ENCODE data around the gene SNTA1. TPM values are rescaled to one million over a fixed set of nuclear protein-coding genes. Genes with fewer than 3 reads are reported as not detected.

SNTA1 gene
- total and polyA plus RNA-seq, 2 of the 13 experiments (the other 11 are each of a cell fraction or from before 2014, with no cell fraction given), result 16.4 to 18.3 TPM

DNA sequence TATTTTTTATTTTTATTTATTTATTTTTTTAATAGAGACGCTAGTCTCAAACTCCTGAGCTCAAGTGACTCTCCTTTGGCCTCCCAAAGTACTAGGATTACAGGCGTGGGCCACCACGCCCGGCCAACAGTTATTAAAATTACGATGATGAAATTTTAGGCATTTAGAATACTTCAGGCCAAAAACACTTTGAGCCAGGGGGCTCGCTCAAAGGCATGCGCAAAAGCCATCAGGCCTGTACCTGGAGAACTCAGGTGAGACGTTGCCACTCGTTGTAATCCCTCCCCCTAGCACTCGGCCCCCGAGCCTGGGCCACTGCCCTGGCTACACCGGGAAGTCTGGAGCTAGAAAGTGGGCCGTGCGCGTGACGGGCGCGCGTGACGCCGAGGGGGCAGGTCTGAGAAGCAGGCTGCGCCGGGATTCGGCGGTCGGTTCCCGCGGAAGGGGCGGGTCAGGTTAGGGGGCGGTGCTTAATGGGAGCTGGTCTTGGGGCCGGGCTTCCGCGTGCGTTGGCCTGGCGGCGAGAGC lies 46.0 kb upstream of the SNTA1 start (continued):
- no peak for TF ChIP-seq ATM (IDR thresholded peaks at IDR 0.05; ENCODE audit: borderline replicate concordance)
- TF ChIP-seq, protein P1, sequence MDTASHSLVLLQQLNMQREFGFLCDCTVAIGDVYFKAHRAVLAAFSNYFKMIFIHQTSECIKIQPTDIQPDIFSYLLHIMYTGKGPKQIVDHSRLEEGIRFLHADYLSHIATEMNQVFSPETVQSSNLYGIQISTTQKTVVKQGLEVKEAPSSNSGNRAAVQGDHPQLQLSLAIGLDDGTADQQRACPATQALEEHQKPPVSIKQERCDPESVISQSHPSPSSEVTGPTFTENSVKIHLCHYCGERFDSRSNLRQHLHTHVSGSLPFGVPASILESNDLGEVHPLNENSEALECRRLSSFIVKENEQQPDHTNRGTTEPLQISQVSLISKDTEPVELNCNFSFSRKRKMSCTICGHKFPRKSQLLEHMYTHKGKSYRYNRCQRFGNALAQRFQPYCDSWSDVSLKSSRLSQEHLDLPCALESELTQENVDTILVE (CRISPR knock-in tag; IDR thresholded peaks at IDR 0.05), result peak; percentile 90
- no peak for TF ChIP-seq NR2F1 (CRISPR knock-in tag; IDR thresholded peaks at IDR 0.05)
- peak; percentile 71 for TF ChIP-seq CBFB (CRISPR knock-in tag; IDR thresholded peaks at IDR 0.05)
- TF ChIP-seq, protein P2, sequence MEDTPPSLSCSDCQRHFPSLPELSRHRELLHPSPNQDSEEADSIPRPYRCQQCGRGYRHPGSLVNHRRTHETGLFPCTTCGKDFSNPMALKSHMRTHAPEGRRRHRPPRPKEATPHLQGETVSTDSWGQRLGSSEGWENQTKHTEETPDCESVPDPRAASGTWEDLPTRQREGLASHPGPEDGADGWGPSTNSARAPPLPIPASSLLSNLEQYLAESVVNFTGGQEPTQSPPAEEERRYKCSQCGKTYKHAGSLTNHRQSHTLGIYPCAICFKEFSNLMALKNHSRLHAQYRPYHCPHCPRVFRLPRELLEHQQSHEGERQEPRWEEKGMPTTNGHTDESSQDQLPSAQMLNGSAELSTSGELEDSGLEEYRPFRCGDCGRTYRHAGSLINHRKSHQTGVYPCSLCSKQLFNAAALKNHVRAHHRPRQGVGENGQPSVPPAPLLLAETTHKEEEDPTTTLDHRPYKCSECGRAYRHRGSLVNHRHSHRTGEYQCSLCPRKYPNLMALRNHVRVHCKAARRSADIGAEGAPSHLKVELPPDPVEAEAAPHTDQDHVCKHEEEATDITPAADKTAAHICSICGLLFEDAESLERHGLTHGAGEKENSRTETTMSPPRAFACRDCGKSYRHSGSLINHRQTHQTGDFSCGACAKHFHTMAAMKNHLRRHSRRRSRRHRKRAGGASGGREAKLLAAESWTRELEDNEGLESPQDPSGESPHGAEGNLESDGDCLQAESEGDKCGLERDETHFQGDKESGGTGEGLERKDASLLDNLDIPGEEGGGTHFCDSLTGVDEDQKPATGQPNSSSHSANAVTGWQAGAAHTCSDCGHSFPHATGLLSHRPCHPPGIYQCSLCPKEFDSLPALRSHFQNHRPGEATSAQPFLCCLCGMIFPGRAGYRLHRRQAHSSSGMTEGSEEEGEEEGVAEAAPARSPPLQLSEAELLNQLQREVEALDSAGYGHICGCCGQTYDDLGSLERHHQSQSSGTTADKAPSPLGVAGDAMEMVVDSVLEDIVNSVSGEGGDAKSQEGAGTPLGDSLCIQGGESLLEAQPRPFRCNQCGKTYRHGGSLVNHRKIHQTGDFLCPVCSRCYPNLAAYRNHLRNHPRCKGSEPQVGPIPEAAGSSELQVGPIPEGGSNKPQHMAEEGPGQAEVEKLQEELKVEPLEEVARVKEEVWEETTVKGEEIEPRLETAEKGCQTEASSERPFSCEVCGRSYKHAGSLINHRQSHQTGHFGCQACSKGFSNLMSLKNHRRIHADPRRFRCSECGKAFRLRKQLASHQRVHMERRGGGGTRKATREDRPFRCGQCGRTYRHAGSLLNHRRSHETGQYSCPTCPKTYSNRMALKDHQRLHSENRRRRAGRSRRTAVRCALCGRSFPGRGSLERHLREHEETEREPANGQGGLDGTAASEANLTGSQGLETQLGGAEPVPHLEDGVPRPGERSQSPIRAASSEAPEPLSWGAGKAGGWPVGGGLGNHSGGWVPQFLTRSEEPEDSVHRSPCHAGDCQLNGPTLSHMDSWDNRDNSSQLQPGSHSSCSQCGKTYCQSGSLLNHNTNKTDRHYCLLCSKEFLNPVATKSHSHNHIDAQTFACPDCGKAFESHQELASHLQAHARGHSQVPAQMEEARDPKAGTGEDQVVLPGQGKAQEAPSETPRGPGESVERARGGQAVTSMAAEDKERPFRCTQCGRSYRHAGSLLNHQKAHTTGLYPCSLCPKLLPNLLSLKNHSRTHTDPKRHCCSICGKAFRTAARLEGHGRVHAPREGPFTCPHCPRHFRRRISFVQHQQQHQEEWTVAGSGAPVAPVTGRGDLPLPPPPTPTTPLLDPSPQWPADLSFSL (CRISPR knock-in tag; IDR thresholded peaks at IDR 0.05), result no peak
- TF ChIP-seq, protein P3, sequence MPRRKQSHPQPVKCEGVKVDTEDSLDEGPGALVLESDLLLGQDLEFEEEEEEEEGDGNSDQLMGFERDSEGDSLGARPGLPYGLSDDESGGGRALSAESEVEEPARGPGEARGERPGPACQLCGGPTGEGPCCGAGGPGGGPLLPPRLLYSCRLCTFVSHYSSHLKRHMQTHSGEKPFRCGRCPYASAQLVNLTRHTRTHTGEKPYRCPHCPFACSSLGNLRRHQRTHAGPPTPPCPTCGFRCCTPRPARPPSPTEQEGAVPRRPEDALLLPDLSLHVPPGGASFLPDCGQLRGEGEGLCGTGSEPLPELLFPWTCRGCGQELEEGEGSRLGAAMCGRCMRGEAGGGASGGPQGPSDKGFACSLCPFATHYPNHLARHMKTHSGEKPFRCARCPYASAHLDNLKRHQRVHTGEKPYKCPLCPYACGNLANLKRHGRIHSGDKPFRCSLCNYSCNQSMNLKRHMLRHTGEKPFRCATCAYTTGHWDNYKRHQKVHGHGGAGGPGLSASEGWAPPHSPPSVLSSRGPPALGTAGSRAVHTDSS (CRISPR knock-in tag; conservative IDR thresholded peaks at IDR 0.05), result no peak
- peak; percentile 69; the same call in 1 of the 2 replicates for TF ChIP-seq ZNF230 (CRISPR knock-in tag; IDR thresholded peaks at IDR 0.05)
- TF ChIP-seq, protein P4, sequence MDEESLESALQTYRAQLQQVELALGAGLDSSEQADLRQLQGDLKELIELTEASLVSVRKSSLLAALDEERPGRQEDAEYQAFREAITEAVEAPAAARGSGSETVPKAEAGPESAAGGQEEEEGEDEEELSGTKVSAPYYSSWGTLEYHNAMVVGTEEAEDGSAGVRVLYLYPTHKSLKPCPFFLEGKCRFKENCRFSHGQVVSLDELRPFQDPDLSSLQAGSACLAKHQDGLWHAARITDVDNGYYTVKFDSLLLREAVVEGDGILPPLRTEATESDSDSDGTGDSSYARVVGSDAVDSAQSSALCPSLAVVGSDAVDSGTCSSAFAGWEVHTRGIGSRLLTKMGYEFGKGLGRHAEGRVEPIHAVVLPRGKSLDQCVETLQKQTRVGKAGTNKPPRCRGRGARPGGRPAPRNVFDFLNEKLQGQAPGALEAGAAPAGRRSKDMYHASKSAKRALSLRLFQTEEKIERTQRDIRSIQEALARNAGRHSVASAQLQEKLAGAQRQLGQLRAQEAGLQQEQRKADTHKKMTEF (CRISPR knock-in tag; IDR thresholded peaks at IDR 0.05), result peak; percentile 85; the same call in 1 of the 2 replicates
- peak; percentile 52; the same call in 1 of the 2 replicates for TF ChIP-seq NRL (CRISPR knock-in tag; IDR thresholded peaks at IDR 0.05; ENCODE audit: borderline replicate concordance)
- TF ChIP-seq TOE1 (CRISPR knock-in tag; IDR thresholded peaks at IDR 0.05), result no peak
- TF ChIP-seq NONO (IDR thresholded peaks at IDR 0.05), result no peak
- peak; percentile 89 for TF ChIP-seq NONO (CRISPR knock-in tag; conservative IDR thresholded peaks at IDR 0.05)
- no peak for TF ChIP-seq SOX6 (IDR thresholded peaks at IDR 0.05)
- TF ChIP-seq SOX6 (CRISPR knock-in tag; IDR thresholded peaks at IDR 0.05), result peak; percentile 55
- TF ChIP-seq, protein P5, sequence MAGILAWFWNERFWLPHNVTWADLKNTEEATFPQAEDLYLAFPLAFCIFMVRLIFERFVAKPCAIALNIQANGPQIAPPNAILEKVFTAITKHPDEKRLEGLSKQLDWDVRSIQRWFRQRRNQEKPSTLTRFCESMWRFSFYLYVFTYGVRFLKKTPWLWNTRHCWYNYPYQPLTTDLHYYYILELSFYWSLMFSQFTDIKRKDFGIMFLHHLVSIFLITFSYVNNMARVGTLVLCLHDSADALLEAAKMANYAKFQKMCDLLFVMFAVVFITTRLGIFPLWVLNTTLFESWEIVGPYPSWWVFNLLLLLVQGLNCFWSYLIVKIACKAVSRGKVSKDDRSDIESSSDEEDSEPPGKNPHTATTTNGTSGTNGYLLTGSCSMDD (CRISPR knock-in tag; IDR thresholded peaks at IDR 0.05), result no peak
- TF ChIP-seq SRSF1 (optimal IDR thresholded peaks at IDR 0.05; ENCODE audit: low read depth, low read length), result peak; percentile 41
- no peak for TF ChIP-seq THYN1 (CRISPR knock-in tag; IDR thresholded peaks at IDR 0.05; ENCODE audit: borderline replicate concordance, low read depth)
- peak; percentile 87 for TF ChIP-seq GABPB1 (CRISPR knock-in tag; IDR thresholded peaks at IDR 0.05)
- TF ChIP-seq ISX (CRISPR knock-in tag; conservative IDR thresholded peaks at IDR 0.05), result no peak; the same call in 1 of the 2 replicates
